OCI-LY3 (cell line): ENCODE data around the gene EPN2.

Experiments used
- CTCF ChIP-seq: fragments of 200-600, 300-600 bp; sonication (generic); IDR thresholded peaks from 2 replicates; pipeline ENCODE4 v1.5.1; 2014; ENCODE audit warnings: antibody characterized with exemption, low read length, low read depth
- EZH2phosphoT487 ChIP-seq: fragments of 200-600 bp; shearing (Covaris generic); IDR thresholded peaks from 2 replicates; pipeline ENCODE4 v1.6.1; 2018; ENCODE audit warnings: antibody characterized with exemption, mixed run types, low read depth

DNA sequence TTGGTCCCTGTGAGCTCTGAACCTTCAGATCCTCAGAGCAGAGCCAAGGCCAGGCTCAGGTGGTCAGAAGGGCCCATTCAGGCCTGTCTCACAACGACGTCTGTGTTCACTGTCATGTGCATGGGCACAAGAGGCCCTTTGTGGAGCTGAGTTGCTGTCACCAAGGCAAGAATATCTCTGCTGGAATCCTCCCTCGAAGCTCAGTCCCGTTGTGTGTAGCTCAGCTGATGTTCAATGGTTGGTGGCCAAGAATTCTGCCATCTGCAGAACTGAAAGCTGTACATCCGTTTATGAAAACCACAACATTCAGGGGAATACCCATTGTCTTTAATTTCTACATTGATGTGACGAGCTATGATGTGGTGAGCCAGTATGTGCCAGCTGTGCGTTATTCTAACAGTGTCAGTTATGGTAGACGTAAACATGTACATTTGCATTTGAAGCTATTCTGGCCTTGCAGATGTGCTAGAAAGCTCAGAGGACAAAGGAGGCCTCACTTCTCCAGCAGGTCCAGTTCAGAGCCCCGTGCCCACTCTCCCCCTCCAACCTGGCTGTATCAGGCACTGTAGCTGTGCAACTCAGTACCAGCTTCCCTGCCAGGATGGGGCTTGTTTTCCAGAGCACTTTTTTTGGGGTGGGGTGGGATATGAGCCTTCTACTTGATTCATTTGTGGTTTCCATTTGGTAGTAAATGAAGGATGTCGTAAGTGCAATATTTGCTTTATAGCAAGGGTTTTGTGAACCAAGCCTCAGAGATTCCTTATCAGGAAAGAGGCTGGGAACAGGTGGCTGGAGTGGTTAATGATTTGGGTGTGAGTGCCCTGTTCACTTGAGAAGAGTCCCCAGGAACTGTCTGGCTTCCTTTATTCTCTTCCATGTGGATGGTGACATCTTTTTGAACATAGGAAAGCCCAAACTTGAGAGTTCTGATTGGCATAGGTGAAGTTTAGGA, 69.3 kb downstream of the EPN2 start:
- no peak for TF ChIP-seq CTCF
- TF ChIP-seq EZH2phosphoT487, result no peak
